Loucy (cell line): ENCODE results near the gene BACE2.

Experiments used
- EZH2phosphoT487 ChIP-seq: fragments of 200-600 bp; IDR thresholded peaks from 2 replicates; pipeline ENCODE4 v1.6.1; 2018; ENCODE audit warnings: antibody characterized with exemption, mild to moderate bottlenecking, moderate library complexity, borderline replicate concordance
- TF ChIP-seq, protein P1 (sequence below): fragments of 200-600 bp; sonication (generic); conservative IDR thresholded peaks from 2 replicates; pipeline ENCODE4 v1.5.1; 2014; ENCODE audit warnings: mild to moderate bottlenecking, antibody characterized with exemption, low read length

DNA sequence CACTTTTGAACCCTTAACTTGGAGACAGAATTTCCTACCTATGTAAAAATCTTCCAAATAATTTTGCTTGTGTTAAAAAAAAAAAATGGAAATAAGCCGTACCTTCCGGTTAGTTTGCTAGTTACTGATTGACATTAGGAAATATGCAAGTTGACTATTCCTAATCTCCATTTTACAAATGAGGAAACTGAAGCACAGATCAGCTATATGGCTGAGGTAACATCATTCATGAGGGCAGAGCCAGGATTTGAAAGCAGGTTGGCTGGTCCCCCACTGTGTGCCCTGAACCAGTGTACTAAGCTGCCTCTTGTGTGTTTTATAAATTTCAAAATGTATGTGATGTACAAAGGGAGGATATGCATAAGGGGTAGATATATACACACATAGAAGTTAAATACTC is 29.6 kb downstream of the BACE2 start:
- TF ChIP-seq, protein P1, sequence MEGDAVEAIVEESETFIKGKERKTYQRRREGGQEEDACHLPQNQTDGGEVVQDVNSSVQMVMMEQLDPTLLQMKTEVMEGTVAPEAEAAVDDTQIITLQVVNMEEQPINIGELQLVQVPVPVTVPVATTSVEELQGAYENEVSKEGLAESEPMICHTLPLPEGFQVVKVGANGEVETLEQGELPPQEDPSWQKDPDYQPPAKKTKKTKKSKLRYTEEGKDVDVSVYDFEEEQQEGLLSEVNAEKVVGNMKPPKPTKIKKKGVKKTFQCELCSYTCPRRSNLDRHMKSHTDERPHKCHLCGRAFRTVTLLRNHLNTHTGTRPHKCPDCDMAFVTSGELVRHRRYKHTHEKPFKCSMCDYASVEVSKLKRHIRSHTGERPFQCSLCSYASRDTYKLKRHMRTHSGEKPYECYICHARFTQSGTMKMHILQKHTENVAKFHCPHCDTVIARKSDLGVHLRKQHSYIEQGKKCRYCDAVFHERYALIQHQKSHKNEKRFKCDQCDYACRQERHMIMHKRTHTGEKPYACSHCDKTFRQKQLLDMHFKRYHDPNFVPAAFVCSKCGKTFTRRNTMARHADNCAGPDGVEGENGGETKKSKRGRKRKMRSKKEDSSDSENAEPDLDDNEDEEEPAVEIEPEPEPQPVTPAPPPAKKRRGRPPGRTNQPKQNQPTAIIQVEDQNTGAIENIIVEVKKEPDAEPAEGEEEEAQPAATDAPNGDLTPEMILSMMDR, result no peak
- TF ChIP-seq EZH2phosphoT487, result no peak
